GM12872 (cell line): ENCODE data around the gene POU2F1.

Experiments
- TF ChIP-seq, protein P1 (sequence below): IDR thresholded peaks from 3 replicates; pipeline ENCODE4 v1.5.1; 2011; ENCODE audit warnings: low read depth, mild to moderate bottlenecking, low read length, moderate library complexity; ENCODE audit not compliant: insufficient read depth

POU2F1 gene

DNA sequence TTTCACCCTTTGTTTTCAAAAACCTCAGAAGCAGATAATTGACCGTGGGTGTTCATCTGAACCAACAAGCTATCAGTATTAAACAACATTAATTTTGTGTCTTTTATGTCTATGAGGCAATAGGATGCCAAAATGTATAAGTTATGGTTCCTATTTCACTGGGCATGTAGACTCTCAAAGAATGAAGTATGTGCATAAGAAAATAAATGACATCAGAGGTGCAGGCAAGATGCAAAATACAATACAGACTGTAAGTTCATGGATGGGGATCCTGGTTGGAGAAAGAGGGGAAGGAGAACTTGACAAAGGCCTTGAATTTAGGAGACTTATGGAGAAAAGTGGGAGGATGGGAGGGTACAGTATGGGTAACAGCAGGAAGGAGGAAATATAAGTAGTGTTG lies 23.4 kb upstream of the POU2F1 start:
- TF ChIP-seq, protein P1, sequence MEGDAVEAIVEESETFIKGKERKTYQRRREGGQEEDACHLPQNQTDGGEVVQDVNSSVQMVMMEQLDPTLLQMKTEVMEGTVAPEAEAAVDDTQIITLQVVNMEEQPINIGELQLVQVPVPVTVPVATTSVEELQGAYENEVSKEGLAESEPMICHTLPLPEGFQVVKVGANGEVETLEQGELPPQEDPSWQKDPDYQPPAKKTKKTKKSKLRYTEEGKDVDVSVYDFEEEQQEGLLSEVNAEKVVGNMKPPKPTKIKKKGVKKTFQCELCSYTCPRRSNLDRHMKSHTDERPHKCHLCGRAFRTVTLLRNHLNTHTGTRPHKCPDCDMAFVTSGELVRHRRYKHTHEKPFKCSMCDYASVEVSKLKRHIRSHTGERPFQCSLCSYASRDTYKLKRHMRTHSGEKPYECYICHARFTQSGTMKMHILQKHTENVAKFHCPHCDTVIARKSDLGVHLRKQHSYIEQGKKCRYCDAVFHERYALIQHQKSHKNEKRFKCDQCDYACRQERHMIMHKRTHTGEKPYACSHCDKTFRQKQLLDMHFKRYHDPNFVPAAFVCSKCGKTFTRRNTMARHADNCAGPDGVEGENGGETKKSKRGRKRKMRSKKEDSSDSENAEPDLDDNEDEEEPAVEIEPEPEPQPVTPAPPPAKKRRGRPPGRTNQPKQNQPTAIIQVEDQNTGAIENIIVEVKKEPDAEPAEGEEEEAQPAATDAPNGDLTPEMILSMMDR, result no peak

DNA sequence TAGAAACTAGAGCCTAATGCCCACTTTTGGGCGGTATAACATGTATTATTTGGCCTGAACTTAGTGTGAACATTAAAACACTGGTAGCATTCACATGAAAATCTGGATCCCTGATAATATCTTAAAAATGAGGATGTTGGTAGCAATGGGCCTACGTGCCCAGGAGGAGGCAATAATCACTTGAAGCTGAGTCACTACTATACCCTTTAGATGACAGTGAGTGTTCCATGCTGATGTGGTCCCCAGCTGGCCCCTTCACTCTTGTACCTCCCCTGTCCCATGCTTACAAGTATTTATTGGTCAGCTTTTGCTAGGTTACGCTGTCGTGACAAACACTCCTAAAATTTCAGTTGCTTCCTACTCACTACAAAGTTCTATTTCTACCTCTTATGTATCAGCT lies 23.0 kb upstream of the POU2F1 start:
- TF ChIP-seq, protein P1, result no peak; the same call in 2 of the 3 replicates

DNA sequence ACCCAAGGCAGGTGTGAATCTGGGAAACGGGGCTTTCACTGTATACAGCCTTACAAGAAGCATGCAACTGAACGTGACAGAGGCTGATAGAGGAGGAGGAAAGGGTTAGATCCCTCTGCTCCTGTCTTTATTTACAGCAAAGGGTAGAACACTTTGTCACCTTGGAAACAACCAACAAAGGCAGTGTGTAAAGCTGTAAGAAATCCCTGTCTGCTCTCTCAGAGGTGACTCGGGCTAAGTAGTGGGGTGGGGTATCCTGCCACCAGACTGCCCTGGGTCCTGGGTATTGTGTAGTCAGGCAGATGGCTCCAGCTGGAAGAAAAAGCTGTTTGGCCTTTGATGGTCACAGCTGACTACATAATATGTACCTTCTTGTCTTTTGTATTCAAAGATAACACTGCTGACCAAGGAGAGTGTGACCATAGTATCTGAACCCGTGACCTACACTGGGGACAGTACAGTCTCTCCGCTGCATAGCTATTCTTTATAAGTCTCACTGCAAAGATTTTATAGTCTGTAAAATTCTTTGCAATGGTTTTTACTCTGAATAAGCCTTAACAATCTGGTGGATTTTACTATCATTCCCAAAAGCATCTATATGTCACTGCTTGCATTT lies 22.1 kb upstream of the POU2F1 start:
- TF ChIP-seq, protein P1, result no peak

DNA sequence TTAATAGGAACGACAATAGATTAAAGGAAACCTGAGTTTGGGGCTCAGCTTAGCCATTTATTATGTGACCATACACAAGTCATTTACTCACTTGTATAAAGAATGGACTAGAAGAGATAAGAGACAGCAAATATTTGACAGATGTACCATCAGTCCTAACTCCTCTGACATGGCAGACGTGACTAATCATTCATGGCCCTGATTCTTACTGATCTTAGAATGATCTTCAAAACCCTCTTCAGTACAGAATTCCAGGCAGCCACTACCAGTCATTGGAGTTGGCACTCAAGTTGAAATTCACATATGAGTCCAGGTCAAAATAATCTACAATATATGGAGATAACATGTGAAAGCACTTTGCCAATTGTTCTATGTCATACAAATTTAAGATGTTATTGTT lies 21.0 kb upstream of the POU2F1 start:
- TF ChIP-seq, protein P1, result no peak

DNA sequence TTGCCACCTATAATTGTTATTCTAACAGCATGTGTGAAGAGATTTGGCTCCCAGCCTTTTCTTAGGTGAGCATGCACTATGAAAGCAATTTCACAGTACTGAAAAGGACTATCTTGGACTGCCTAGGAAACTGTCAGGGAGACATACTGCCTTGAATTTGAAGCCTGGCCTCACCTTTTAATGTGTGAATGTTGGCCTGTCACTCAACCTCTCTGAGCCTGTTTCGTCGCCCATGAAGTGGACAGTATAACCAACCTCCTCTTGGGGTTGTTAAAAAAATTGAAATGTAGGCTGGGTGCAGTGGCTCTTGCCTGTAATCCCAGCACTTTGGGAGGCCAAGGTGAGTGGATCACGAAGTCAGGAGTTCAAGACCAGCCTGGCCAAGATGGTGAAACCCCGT lies 20.4 kb upstream of the POU2F1 start:
- TF ChIP-seq, protein P1, result no peak

DNA sequence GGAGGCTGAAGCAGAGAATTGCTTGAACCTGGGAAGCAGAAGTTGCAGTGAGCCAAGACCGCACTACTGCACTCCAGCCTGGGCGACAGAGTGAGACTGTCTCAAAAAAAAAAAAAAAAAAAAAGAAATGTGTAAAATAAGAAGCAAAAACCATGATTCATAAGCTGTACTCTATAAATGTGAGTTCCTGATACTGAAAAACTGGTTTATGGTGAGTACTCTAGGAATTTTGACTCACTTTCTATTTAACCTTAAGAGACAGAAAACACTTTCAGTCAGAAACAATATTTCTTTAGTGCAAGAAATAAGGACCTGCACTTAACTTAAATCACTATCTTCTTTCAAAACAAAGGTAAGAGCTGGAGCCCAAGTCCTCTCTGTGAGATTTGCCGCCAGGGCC lies 19.9 kb upstream of the POU2F1 start:
- TF ChIP-seq, protein P1, result no peak

DNA sequence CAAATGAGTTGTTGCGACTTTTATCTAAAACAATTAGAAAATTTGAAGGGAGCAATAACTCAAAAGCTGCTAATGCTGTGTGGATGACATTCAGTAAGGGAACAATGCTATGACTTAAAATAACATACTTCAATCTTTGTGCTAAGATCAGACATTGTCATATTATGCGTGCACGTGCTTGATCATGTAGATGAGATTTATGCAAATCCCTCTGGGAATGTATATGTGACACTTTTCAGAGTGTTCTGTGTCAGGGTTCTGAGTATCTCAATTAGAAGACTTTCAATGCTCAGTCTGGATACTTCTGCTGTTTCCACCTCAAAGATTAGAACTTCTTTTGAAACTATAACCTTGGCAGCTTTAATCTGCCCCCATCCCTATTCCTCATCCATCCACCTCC lies 18.6 kb upstream of the POU2F1 start:
- TF ChIP-seq, protein P1, result no peak
